Measurements from ENCODE around the gene MFGE8.

MFGE8 gene

DNA sequence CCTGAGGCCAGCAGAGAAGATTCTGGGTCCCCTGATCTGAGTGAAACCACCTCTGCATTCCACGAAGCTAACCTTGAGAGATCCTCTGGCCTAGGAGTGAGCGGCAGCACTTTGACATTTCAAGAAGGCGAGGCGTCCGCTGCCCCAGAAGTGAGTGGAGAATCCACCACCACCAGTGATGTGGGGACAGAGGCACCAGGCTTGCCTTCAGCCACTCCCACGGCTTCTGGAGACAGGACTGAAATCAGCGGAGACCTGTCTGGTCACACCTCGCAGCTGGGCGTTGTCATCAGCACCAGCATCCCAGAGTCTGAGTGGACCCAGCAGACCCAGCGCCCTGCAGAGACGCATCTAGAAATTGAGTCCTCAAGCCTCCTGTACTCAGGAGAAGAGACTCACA, 54.2 kb downstream of the MFGE8 start:
- in situ Hi-C loops (cut with MboI; ENCODE audit: low sequenced_read_pairs, unreplicated experiment), result no loop called here
- DNase-seq (ENCODE audit: low spot score), result no peak
- TF ChIP-seq, protein P1, sequence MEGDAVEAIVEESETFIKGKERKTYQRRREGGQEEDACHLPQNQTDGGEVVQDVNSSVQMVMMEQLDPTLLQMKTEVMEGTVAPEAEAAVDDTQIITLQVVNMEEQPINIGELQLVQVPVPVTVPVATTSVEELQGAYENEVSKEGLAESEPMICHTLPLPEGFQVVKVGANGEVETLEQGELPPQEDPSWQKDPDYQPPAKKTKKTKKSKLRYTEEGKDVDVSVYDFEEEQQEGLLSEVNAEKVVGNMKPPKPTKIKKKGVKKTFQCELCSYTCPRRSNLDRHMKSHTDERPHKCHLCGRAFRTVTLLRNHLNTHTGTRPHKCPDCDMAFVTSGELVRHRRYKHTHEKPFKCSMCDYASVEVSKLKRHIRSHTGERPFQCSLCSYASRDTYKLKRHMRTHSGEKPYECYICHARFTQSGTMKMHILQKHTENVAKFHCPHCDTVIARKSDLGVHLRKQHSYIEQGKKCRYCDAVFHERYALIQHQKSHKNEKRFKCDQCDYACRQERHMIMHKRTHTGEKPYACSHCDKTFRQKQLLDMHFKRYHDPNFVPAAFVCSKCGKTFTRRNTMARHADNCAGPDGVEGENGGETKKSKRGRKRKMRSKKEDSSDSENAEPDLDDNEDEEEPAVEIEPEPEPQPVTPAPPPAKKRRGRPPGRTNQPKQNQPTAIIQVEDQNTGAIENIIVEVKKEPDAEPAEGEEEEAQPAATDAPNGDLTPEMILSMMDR (IDR thresholded peaks at IDR 0.05; ENCODE audit: borderline replicate concordance, control extremely low read depth, extremely low read depth, insufficient read depth, missing control alignments), result no peak

DNA sequence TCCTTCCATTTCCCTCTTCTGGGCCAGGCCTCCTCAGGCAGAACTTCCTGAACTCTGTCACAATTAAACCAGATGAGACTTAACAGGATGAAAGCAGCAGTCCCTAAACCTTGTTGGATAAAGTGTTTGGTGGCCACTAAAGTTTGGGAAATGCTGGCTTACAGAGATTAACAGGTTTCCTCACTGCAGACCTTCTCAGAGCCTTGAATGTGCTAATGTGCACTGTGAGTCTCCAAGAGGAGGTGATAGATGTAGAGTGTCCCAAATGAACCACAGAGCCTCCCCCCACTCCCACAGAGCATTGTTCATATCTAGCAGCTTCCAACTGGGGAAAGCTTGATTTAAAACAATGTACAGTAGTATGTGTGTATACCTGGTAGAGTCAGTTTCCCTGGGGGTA, 60.7 kb downstream of the MFGE8 start:
- TF ChIP-seq, protein P1 (IDR thresholded peaks at IDR 0.05; ENCODE audit: borderline replicate concordance, control extremely low read depth, extremely low read depth, insufficient read depth, missing control alignments), result no peak
- in situ Hi-C loops (cut with MboI; ENCODE audit: low sequenced_read_pairs, unreplicated experiment), result no loop called here
- no peak for DNase-seq (ENCODE audit: low spot score)

DNA sequence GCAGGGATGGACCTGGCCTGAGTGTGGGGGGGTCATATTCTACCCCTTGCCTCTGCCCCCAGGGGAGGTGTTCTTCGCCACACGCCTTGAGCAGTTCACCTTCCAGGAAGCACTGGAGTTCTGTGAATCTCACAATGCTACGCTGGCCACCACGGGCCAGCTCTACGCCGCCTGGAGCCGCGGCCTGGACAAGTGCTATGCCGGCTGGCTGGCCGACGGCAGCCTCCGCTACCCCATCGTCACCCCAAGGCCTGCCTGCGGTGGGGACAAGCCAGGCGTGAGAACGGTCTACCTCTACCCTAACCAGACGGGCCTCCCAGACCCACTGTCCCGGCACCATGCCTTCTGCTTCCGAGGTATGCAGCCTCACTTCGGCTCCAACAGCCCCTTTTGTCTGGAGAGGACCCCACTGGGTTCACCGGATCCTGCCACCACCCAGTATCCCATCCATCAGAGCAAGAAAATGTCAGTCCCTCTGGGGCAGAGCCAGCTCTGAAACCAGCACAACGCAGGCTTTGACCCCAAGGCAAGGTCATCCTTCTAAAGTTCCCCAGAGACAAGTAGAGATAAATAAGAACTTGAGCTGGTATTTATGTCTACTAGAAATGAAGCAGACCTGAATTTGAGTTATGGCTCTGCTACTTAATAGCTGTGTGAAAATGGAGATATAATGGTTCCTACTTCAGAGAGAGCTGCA, 63.7 kb downstream of the MFGE8 start:
- TF ChIP-seq, protein P1 (IDR thresholded peaks at IDR 0.05; ENCODE audit: borderline replicate concordance, control extremely low read depth, extremely low read depth, insufficient read depth, missing control alignments), result no peak
- DNase-seq (ENCODE audit: low spot score), result no peak
- in situ Hi-C loops (cut with MboI; ENCODE audit: low sequenced_read_pairs, unreplicated experiment), result no loop called here
